ENCODE results near the gene CCBE1.

CCBE1 gene

GRCh38 chr18:59485382-59485781 is 211.8 kb downstream of the CCBE1 start:
- no peak for DNase-seq (ENCODE audit: low spot score)

- DNase-seq (ENCODE audit: low spot score), result no peak
Measured at GRCh38 chr18:59484561-59485328, 212.5 kb downstream of the CCBE1 start.

- DNase-seq (ENCODE audit: low spot score), result no peak
Measured at GRCh38 chr18:59484131-59484530, 213.1 kb downstream of the CCBE1 start.

- no peak for DNase-seq (ENCODE audit: low spot score)
Measured at GRCh38 chr18:59481436-59481835, 215.8 kb downstream of the CCBE1 start.

- DNase-seq (ENCODE audit: low spot score), result no peak
Measured at GRCh38 chr18:59479776-59480175, 217.4 kb downstream of the CCBE1 start.

- no peak for DNase-seq (ENCODE audit: low spot score)
Measured at GRCh38 chr18:59478591-59478990, 218.6 kb downstream of the CCBE1 start.

GRCh38 chr18:59477849-59478248 is 219.4 kb downstream of the CCBE1 start:
- no peak for DNase-seq (ENCODE audit: low spot score)

- no peak for DNase-seq (ENCODE audit: low spot score)
Measured at GRCh38 chr18:59470561-59471121, 226.6 kb downstream of the CCBE1 start.

GRCh38 chr18:59469463-59470180 is 227.6 kb downstream of the CCBE1 start:
- no peak for DNase-seq (ENCODE audit: low spot score)

- DNase-seq (ENCODE audit: low spot score), result no peak
Measured at GRCh38 chr18:59468821-59469220, 228.4 kb downstream of the CCBE1 start.

GRCh38 chr18:59467497-59467896 is 229.7 kb downstream of the CCBE1 start:
- DNase-seq (ENCODE audit: low spot score), result no peak

GRCh38 chr18:59466980-59467379 is 230.2 kb downstream of the CCBE1 start:
- DNase-seq (ENCODE audit: low spot score), result no peak

- no peak for DNase-seq (ENCODE audit: low spot score)
Measured at GRCh38 chr18:59464486-59464885, 232.7 kb downstream of the CCBE1 start.

- no peak for DNase-seq (ENCODE audit: low spot score)
Measured at GRCh38 chr18:59461171-59461570, 236.1 kb downstream of the CCBE1 start.

GRCh38 chr18:59460072-59460420 is 237.2 kb downstream of the CCBE1 start:
- DNase-seq (ENCODE audit: low spot score), result no peak

GRCh38 chr18:59459369-59460071 is 237.7 kb downstream of the CCBE1 start:
- DNase-seq (ENCODE audit: low spot score), result no peak

- DNase-seq (ENCODE audit: low spot score), result no peak
Measured at GRCh38 chr18:59458575-59458974, 238.6 kb downstream of the CCBE1 start.

- no peak for DNase-seq (ENCODE audit: low spot score)
Measured at GRCh38 chr18:59456657-59457056, 240.6 kb downstream of the CCBE1 start.

- DNase-seq (ENCODE audit: low spot score), result no peak
Measured at GRCh38 chr18:59455728-59456276, 241.4 kb downstream of the CCBE1 start.

GRCh38 chr18:59454909-59455727 is 242.1 kb downstream of the CCBE1 start:
- no peak for DNase-seq (ENCODE audit: low spot score)

GRCh38 chr18:59453468-59453961 is 243.7 kb downstream of the CCBE1 start:
- no peak for DNase-seq (ENCODE audit: low spot score)
